Hepatocyte (in vitro differentiated cells): ENCODE data around the gene CSMD2.

Experiments used
- EZH2 ChIP-seq: fragments of 200-600 bp; sonication (generic); IDR thresholded peaks from 2 replicates; pipeline ENCODE4 v1.6.1; 2016; ENCODE audit warnings: antibody characterized with exemption, mild to moderate bottlenecking, borderline replicate concordance
- EZH2phosphoT487 ChIP-seq: fragments of 200-600 bp; sonication (generic); IDR thresholded peaks from one replicate; pipeline ENCODE4 v1.6.1; 2018; ENCODE audit warnings: antibody characterized with exemption, mild to moderate bottlenecking, low read depth, moderate library complexity; ENCODE audit not compliant: unreplicated experiment, severe bottlenecking
- TF ChIP-seq, protein P1 (sequence below): fragments of 200-600 bp; sonication (generic); IDR thresholded peaks from 2 replicates; pipeline ENCODE4 v1.5.1; 2016; ENCODE audit warnings: antibody characterized with exemption, mild to moderate bottlenecking; ENCODE audit not compliant: poor library complexity

DNA sequence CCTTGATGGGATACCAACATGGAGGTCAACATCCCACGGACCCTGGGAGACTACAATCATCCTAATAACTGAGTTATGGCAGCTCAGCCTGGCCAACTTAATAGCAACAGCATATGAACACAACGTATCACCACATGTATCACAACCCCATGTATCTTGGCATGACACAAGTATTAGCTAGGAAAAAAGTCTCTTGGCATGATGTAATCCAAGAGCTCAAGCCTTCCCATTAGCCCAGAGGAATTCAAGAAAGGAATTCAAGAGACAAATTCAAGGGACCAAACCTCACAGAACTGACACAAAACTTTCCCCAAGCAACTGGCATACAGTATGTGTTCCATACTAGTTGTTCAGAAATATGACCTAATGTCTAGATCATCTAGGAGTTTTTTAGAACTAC lies 402.1 kb downstream of the CSMD2 start:
- TF ChIP-seq EZH2phosphoT487 (no peak), EZH2 (no peak)
- TF ChIP-seq, protein P1, sequence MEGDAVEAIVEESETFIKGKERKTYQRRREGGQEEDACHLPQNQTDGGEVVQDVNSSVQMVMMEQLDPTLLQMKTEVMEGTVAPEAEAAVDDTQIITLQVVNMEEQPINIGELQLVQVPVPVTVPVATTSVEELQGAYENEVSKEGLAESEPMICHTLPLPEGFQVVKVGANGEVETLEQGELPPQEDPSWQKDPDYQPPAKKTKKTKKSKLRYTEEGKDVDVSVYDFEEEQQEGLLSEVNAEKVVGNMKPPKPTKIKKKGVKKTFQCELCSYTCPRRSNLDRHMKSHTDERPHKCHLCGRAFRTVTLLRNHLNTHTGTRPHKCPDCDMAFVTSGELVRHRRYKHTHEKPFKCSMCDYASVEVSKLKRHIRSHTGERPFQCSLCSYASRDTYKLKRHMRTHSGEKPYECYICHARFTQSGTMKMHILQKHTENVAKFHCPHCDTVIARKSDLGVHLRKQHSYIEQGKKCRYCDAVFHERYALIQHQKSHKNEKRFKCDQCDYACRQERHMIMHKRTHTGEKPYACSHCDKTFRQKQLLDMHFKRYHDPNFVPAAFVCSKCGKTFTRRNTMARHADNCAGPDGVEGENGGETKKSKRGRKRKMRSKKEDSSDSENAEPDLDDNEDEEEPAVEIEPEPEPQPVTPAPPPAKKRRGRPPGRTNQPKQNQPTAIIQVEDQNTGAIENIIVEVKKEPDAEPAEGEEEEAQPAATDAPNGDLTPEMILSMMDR, result no peak
